ENCODE measurements around the gene CDCA5.

The CDCA5 gene

GRCh38 chr11:65083834-65084597 is at the start of gene CDCA5, which contains the start of gene ZFPL1:
CDCA5 (minus strand) TSS chr11:65084040; CDS start chr11:65083978, 62 bp downstream.
ZFPL1 (plus strand) TSS chr11:65084222; CDS start chr11:65084699, 477 bp downstream.
- DNase-seq, result peak; percentile 84

GRCh38 chr11:65132988-65133700 is 49.3 kb upstream of the CDCA5 start:
- no peak for DNase-seq

GRCh38 chr11:65132238-65132987 is 48.6 kb upstream of the CDCA5 start:
- no peak for DNase-seq

- DNase-seq, result no peak
Measured at GRCh38 chr11:65131895-65132237, 48.0 kb upstream of the CDCA5 start.

- DNase-seq, result no peak
Measured at GRCh38 chr11:65131417-65131776, 47.6 kb upstream of the CDCA5 start.

- no peak for DNase-seq
Measured at GRCh38 chr11:65130631-65131416, 47.0 kb upstream of the CDCA5 start.

GRCh38 chr11:65129649-65130441 is 46.0 kb upstream of the CDCA5 start:
- no peak for DNase-seq

- no peak for DNase-seq
Measured at GRCh38 chr11:65128182-65129145, 44.6 kb upstream of the CDCA5 start.

- DNase-seq, result no peak
Measured at GRCh38 chr11:65127473-65128181, 43.8 kb upstream of the CDCA5 start.

GRCh38 chr11:65126624-65127274 is 42.9 kb upstream of the CDCA5 start:
- no peak for DNase-seq

- no peak for DNase-seq
Measured at GRCh38 chr11:65125197-65126056, 41.6 kb upstream of the CDCA5 start.

- no peak for DNase-seq
Measured at GRCh38 chr11:65124480-65125196, 40.8 kb upstream of the CDCA5 start.

GRCh38 chr11:65121865-65122696 is 38.2 kb upstream of the CDCA5 start, which contains the start of the genes FAU and MRPL49:
FAU (minus strand) TSS chr11:65122134; CDS start chr11:65121813, 321 bp downstream.
MRPL49 (plus strand) TSS chr11:65122321; CDS start chr11:65122347, 26 bp downstream.
- DNase-seq, result peak; percentile 93

- DNase-seq, result no peak
Measured at GRCh38 chr11:65121447-65121864, 37.6 kb upstream of the CDCA5 start.

GRCh38 chr11:65120831-65121230 is 37.0 kb upstream of the CDCA5 start:
- DNase-seq, result no peak

- DNase-seq, result no peak
Measured at GRCh38 chr11:65119670-65119995, 35.8 kb upstream of the CDCA5 start.

Measured in NCI-H1694 treated with DMSO at 0.1 percent for 48 hours (cell line).